Thoracic aorta (tissue), 2 donors: ENCODE measurements around the gene ASIC3. TPM values are rescaled to one million over a fixed set of nuclear protein-coding genes. Genes with fewer than 3 reads are reported as not detected.

Source experiments
- ATAC-seq: fragments of 150-250 bp; one replicate; pipeline ENCODE4 v1.8.0; 2017; ENCODE audit warnings: low read depth; ENCODE audit not compliant: insufficient number of reproducible peaks, low FRiP score
- DNase-seq: peaks from one replicate; pipeline ENCODE4 v3.0.0-alpha.2; 2020; ENCODE audit warnings: low spot score
- H3K27ac ChIP-seq, 2 donors: fragments of 200-600 bp; sonication (generic); 1 replicate in 1 of 2; 2 replicates in 1 of 2; pipeline ENCODE4 v1.5.1; 2016; ENCODE audit warnings: mild to moderate bottlenecking in 2 of 2, moderate library complexity in 2 of 2
- H3K27me3 ChIP-seq: fragments of 200-600 bp; sonication (generic); replicated peaks from 2 replicates; pipeline ENCODE4 v1.6.0; 2016; ENCODE audit warnings: mild to moderate bottlenecking; ENCODE audit not compliant: insufficient read depth
- H3K36me3 ChIP-seq: fragments of 200-600 bp; sonication (generic); one replicate; pipeline ENCODE4 v1.5.1; 2016
- H3K4me1 ChIP-seq, 2 donors: fragments of 200-600 bp; sonication (generic); 1 replicate in 1 of 2; 2 replicates in 1 of 2; pipeline versions ENCODE4 v1.5.1 to v1.6.0; 2016; ENCODE audit warnings: low read depth in 2 of 2, mild to moderate bottlenecking in 1 of 2; ENCODE audit not compliant: control insufficient read depth in 1 of 2
- H3K4me3 ChIP-seq: fragments of 200-600 bp; sonication (generic); 2 replicates; pipeline ENCODE4 v1.5.1; 2016; ENCODE audit warnings: mild to moderate bottlenecking
- H3K9me3 ChIP-seq: fragments of 200-600 bp; sonication (generic); 2 replicates; pipeline ENCODE4 v1.5.1; 2016
- CTCF ChIP-seq: fragments of 200-600 bp; sonication (generic); IDR thresholded peaks from one replicate; pipeline ENCODE4 v1.5.1; 2019; ENCODE audit warnings: antibody characterized with exemption
- total RNA-seq, 2 donors: library from RNA; depleted of rRNA; stranded (reverse); fragments of >200 nt; gene quantifications; one replicate each; pipeline versions ENCODE4 v1.1.0 to v1.2.3, GENCODE V29; 2016

Gene ASIC3
- total RNA-seq, 2 donors from 2014 or later, result 2.0 to 2.8 TPM

GRCh38 chr7:151088019-151088855 is 39.9 kb downstream of the ASIC3 start:
- DNase-seq (no peak), ATAC-seq (no peak)
- Histone ChIP-seq H3K4me1 (peaks cover 19 to 40% of the 10 kb centered on the region in 2 donors), H3K36me3 (no peaks in the 10 kb centered on the region), H3K9me3 (no peaks in the 10 kb centered on the region), H3K27ac (peak overlapping the region; percentile 60 to 72), H3K4me3 (peak overlapping the region; percentile 84), H3K27me3 (no peaks in the 10 kb centered on the region)
- no peak for TF ChIP-seq CTCF

GRCh38 chr7:151088856-151089699 is 40.7 kb downstream of the ASIC3 start:
- Histone ChIP-seq H3K36me3 (no peaks in the 10 kb centered on the region), H3K27me3 (no peaks in the 10 kb centered on the region), H3K9me3 (no peaks in the 10 kb centered on the region), H3K4me1 (peaks cover 19 to 35% of the 10 kb centered on the region in 2 donors), H3K4me3 (peak overlapping the region; percentile 84), H3K27ac (peak overlapping the region in 1 of 2 donors; percentile 60)
- no peak for DNase-seq
- no peak for ATAC-seq
- no peak for TF ChIP-seq CTCF

GRCh38 chr7:151089893-151090730 is 41.8 kb downstream of the ASIC3 start:
- H3K36me3 ChIP-seq, result no peaks in the 10 kb centered on the region
- H3K4me1 ChIP-seq, result peaks cover 19 to 34% of the 10 kb centered on the region in 2 donors
- ATAC-seq, result no peak
- H3K27me3 ChIP-seq, result no peaks in the 10 kb centered on the region
- peak overlapping the region in 1 of 2 donors; percentile 60 for H3K27ac ChIP-seq
- H3K4me3 ChIP-seq, result peak overlapping the region; percentile 84
- DNase-seq, result no peak
- TF ChIP-seq CTCF, result no peak
- no peaks in the 10 kb centered on the region for H3K9me3 ChIP-seq

GRCh38 chr7:151091003-151091402 is 42.7 kb downstream of the ASIC3 start:
- Histone ChIP-seq H3K4me1 (peaks cover 13 to 26% of the 10 kb centered on the region in 2 donors), H3K36me3 (no peaks in the 10 kb centered on the region), H3K27me3 (no peaks in the 10 kb centered on the region), H3K4me3 (no peak overlapping the region), H3K9me3 (no peaks in the 10 kb centered on the region), H3K27ac (no peak overlapping the region)
- ATAC-seq (no peak), DNase-seq (no peak)
- TF ChIP-seq CTCF, result no peak
